RWPE1 (cell line): Measurements from ENCODE around the gene PDZD2.

ENCODE experiments used
- CTCF ChIA-PET: fragments of 350-600 bp; sonication (Branson Sonifier 250); formaldehyde crosslinking; extraction: SDS; loops from one replicate; lab custom pipeline; 2021; lab: Yijun Ruan, JAX
- POLR2A ChIA-PET: fragments of 400-600 bp; formaldehyde crosslinking; extraction: SDS; loops from one replicate; lab custom pipeline; 2020; ENCODE audit warnings: antibody characterized with exemption; ENCODE audit not compliant: low non-redundant PET; lab: Yijun Ruan, JAX
- DNase-seq: peaks from one replicate; pipeline ENCODE4 v3.0.0; 2012; ENCODE audit warnings: low spot score
- H3K27ac ChIP-seq: fragments of 450-650 bp; 2 replicates; pipeline ENCODE4 v1.5.1; 2017
- CTCF ChIP-seq: fragments of 450-650 bp; conservative IDR thresholded peaks from 2 replicates; pipeline ENCODE4 v1.5.1; 2017; ENCODE audit warnings: low read depth, mild to moderate bottlenecking

Gene PDZD2

GRCh38 chr5:32150366-32150765 is 511.4 kb downstream of the PDZD2 start:
- TF ChIP-seq CTCF = no peak
- H3K27ac ChIP-seq = no peak overlapping the region
- POLR2A ChIA-PET = interaction anchor here (0.7 kb wide), 1 partner anchor 26 kb away, joined by 5 read pairs; no protein-coding TSS in a partner anchor
- no peak for DNase-seq
- CTCF ChIA-PET = interaction anchor here (0.6 kb wide), 1 partner anchor 256 kb away, joined by 4 read pairs; no protein-coding TSS in a partner anchor

- DNase-seq = no peak
- ChIA-PET CTCF (interaction anchor here (0.6 to 1.2 kb wide), 2 partner anchors 22 to 256 kb away, joined by 4 read pairs; no protein-coding TSS in a partner anchor), POLR2A (interaction anchor here (0.7 kb wide), 1 partner anchor 25 kb away, joined by 5 read pairs; no protein-coding TSS in a partner anchor)
- TF ChIP-seq CTCF = no peak
- no peak overlapping the region for H3K27ac ChIP-seq
Observed at GRCh38 chr5:32151198-32151597, 512.3 kb downstream of the PDZD2 start.

GRCh38 chr5:32153723-32154122 is 514.8 kb downstream of the PDZD2 start:
- POLR2A ChIA-PET = no interaction called here
- no peak for DNase-seq
- TF ChIP-seq CTCF = no peak
- no peak overlapping the region for H3K27ac ChIP-seq
- CTCF ChIA-PET = no interaction called here

- DNase-seq = no peak
- ChIA-PET POLR2A (no interaction called here), CTCF (no interaction called here)
- no peak for TF ChIP-seq CTCF
- no peak overlapping the region for H3K27ac ChIP-seq
Observed at GRCh38 chr5:32155211-32155610, 516.3 kb downstream of the PDZD2 start.

GRCh38 chr5:32156635-32157034 is 517.7 kb downstream of the PDZD2 start:
- ChIA-PET CTCF (no interaction called here), POLR2A (no interaction called here)
- no peak for TF ChIP-seq CTCF
- DNase-seq = no peak
- H3K27ac ChIP-seq = no peak overlapping the region

- TF ChIP-seq CTCF = no peak
- POLR2A ChIA-PET = no interaction called here
- no peak for DNase-seq
- H3K27ac ChIP-seq = no peak overlapping the region
- CTCF ChIA-PET = interaction anchor here (0.6 kb wide), 1 partner anchor 16 kb away, joined by 3 read pairs; no protein-coding TSS in a partner anchor
Observed at GRCh38 chr5:32157078-32157477, 518.1 kb downstream of the PDZD2 start.
